B cell (primary cell): ENCODE measurements around the gene SLC39A1. TPM values are rescaled to one million over a fixed set of nuclear protein-coding genes. Genes with fewer than 3 reads are reported as not detected.
A peak's percentile ranks its signal among the peaks of the same experiment; 100 is the strongest.

Source experiments
- ATAC-seq: fragments of 200-7000 bp; cut with Tn5 transposase; one replicate; pipeline ENCODE4 v1.10.0; 2021; ENCODE audit warnings: low read depth, mild to moderate bottlenecking, moderate number of reproducible peaks, moderate library complexity
- CTCF ChIA-PET: fragments of 350-600 bp; sonication (Branson Sonifier 250); formaldehyde crosslinking; loops from one replicate; lab custom pipeline; 2021; ENCODE audit warnings: antibody characterized with exemption, inconsistent platforms; lab: Charles Lee
- POLR2A ChIA-PET: fragments of 350-600 bp; sonication (Branson Sonifier 250); formaldehyde crosslinking; loops from one replicate; lab custom pipeline; 2021; ENCODE audit warnings: antibody characterized with exemption; lab: Charles Lee
- DNase-seq: peaks from one replicate; pipeline ENCODE4 v3.0.0; 2013
- H2AFZ ChIP-seq: 2 replicates; pipeline ENCODE4 v1.6.1; 2012; ENCODE audit warnings: mild to moderate bottlenecking, low read depth, low read length; ENCODE audit not compliant: insufficient read depth, poor library complexity, severe bottlenecking
- H3K27ac ChIP-seq, 2 donors: 1 replicate in 1 of 2; 2 replicates in 1 of 2; pipeline ENCODE4 v1.5.1; 2012 to 2013; ENCODE audit warnings: low read length in 2 of 2, mild to moderate bottlenecking in 2 of 2, moderate library complexity in 1 of 2
- H3K27me3 ChIP-seq, 4 experiments: fragments of 200-600 bp in 1 of 4; sonication (generic) in 1 of 4; replicated peaks in 1 of 4; 1 replicate in 2 of 4; 2 replicates in 2 of 4; pipeline versions ENCODE4 v1.6.1 to v1.7.0; 2013 to 2016; ENCODE audit warnings: low read length in 3 of 4, mild to moderate bottlenecking in 2 of 4, mixed read lengths in 1 of 4, moderate library complexity in 1 of 4; ENCODE audit not compliant: insufficient read depth in 4 of 4, control insufficient read depth in 3 of 4; ENCODE audit errors: control extremely low read depth in 1 of 4
- H3K36me3 ChIP-seq, 2 experiments: replicated peaks in 1 of 2; 1 replicate in 1 of 2; 2 replicates in 1 of 2; pipeline versions ENCODE4 v1.6.1 to v1.7.1; 2013; ENCODE audit warnings: low read length in 1 of 2; ENCODE audit not compliant: insufficient read depth in 2 of 2, control insufficient read depth in 1 of 2; ENCODE audit errors: control extremely low read depth in 1 of 2, extremely low read depth in 1 of 2
- H3K4me1 ChIP-seq, 2 donors: fragments of 200-600 bp in 1 of 2; sonication (generic) in 1 of 2; 1 replicate in 1 of 2; 2 replicates in 1 of 2; pipeline versions ENCODE4 v1.5.1 to v1.6.1; 2013 to 2017; ENCODE audit warnings: low read length in 2 of 2; ENCODE audit not compliant: control insufficient read depth in 2 of 2, insufficient read depth in 2 of 2
- H3K4me2 ChIP-seq: replicated peaks from 2 replicates; pipeline ENCODE3; 2012; ENCODE audit warnings: mild to moderate bottlenecking, low read depth, low read length; ENCODE audit not compliant: poor library complexity, severe bottlenecking
- H3K4me3 ChIP-seq, 5 experiments: fragments of 200-600 bp in 1 of 5; sonication (generic) in 1 of 5; 1 replicate in 3 of 5; 2 replicates in 2 of 5; pipeline versions ENCODE4 v1.5.1 to v1.7.0; 2011 to 2016; ENCODE audit warnings: low read length in 4 of 5, mild to moderate bottlenecking in 4 of 5, low read depth in 2 of 5, control low read depth in 1 of 5, moderate library complexity in 1 of 5; ENCODE audit not compliant: insufficient read depth in 1 of 5; ENCODE audit errors: control extremely low read depth in 1 of 5, extremely low read depth in 1 of 5
- H3K79me2 ChIP-seq: fragments of 200-600 bp; sonication (generic); one replicate; pipeline ENCODE4 v1.6.0; 2016; ENCODE audit warnings: low read length; ENCODE audit not compliant: control insufficient read depth, insufficient read depth
- H3K9ac ChIP-seq: fragments of 200-600 bp; sonication (generic); 2 replicates; pipeline ENCODE4 v1.6.1; 2017; ENCODE audit warnings: mild to moderate bottlenecking, low read length, moderate library complexity
- H3K9me3 ChIP-seq, 3 donors: one replicate each; pipeline versions ENCODE4 v1.6.1 to v1.7.1; 2013; ENCODE audit warnings: low read length in 2 of 3; ENCODE audit not compliant: control insufficient read depth in 2 of 3, insufficient read depth in 1 of 3; ENCODE audit errors: control extremely low read depth in 1 of 3
- H4K20me1 ChIP-seq: 2 replicates; pipeline ENCODE4 v1.6.0; 2012; ENCODE audit warnings: mild to moderate bottlenecking, low read length; ENCODE audit not compliant: insufficient read depth, control insufficient read depth, poor library complexity, severe bottlenecking
- H3K27ac Mint-ChIP-seq: one replicate; pipeline ENCODE4 v1.8.0; 2021; ENCODE audit warnings: mixed read lengths
- H3K27me3 Mint-ChIP-seq: one replicate; pipeline ENCODE4 v1.8.0; 2021; ENCODE audit warnings: mixed read lengths
- H3K4me1 Mint-ChIP-seq: one replicate; pipeline ENCODE4 v1.8.0; 2021; ENCODE audit warnings: mixed read lengths
- H3K4me3 Mint-ChIP-seq: one replicate; pipeline ENCODE4 v1.8.0; 2021; ENCODE audit warnings: mixed read lengths
- H3K9me3 Mint-ChIP-seq: one replicate; pipeline ENCODE4 v1.8.0; 2022; ENCODE audit warnings: mixed read lengths; ENCODE audit not compliant: insufficient read depth
- CTCF ChIP-seq: fragments of 200-600 bp; IDR thresholded peaks from one replicate; pipeline ENCODE4 v1.8.0; 2022; ENCODE audit warnings: antibody characterized with exemption, mild to moderate bottlenecking
- EZH2 ChIP-seq: IDR thresholded peaks from 2 replicates; pipeline ENCODE4 v1.6.1; 2012; ENCODE audit warnings: borderline replicate concordance, low read depth, mild to moderate bottlenecking, moderate library complexity, low read length; ENCODE audit not compliant: insufficient read depth, poor library complexity, severe bottlenecking
- WGBS: methylation state at CpG from one replicate; pipeline ENCODE4 v1.1.5; 2013; ENCODE audit warnings: missing lambda C conversion rate; ENCODE audit not compliant: insufficient coverage; 5-methylcytosine and 5-hydroxymethylcytosine counted together
- intact Hi-C: fragments of 100-400 bp; cut with micrococcal nuclease; formaldehyde crosslinking; loops from one replicate; pipeline ENCODE4 v1.10.0; 2022
- polyA plus RNA-seq: library from polyadenylated mRNA; depleted of rRNA; stranded (reverse); fragments of >200 nt; gene quantifications from 2 replicates; pipeline ENCODE4 v1.2.3, GENCODE V29; 2012
- total RNA-seq, 2 donors: library from RNA; stranded (reverse); fragments of 120-200 nt in 1 of 2; gene quantifications; 1 replicate in 1 of 2; 2 replicates in 1 of 2; pipeline versions ENCODE4 v1.2.3 to v1.2.4, GENCODE V29; 2013 to 2022

The SLC39A1 gene
- total and polyA plus RNA-seq, 2 donors (not counting 1 experiment from before 2014, with no cell fraction given) = 19.3 to 28.1 TPM

- peaks cover 71% of the 10 kb centered on the region for H3K79me2 ChIP-seq
- peaks cover 63% of the 10 kb centered on the region for H3K4me1 Mint-ChIP-seq
- peaks cover 50 to 55% of the 10 kb centered on the region in 2 donors for H3K4me1 ChIP-seq
- H3K27me3 Mint-ChIP-seq = no peaks in the 10 kb centered on the region
- TF ChIP-seq EZH2 (no peak), CTCF (no peak)
- H4K20me1 ChIP-seq = peaks cover 20% of the 10 kb centered on the region
- no peak overlapping the region for H2AFZ ChIP-seq
- H3K27ac Mint-ChIP-seq = peak overlapping the region; percentile 85
- ChIA-PET POLR2A (interaction anchor here (0.9 to 9.2 kb wide), 3 partner anchors 16 to 210 kb away, joined by 3 to 115 read pairs (median 11); partner anchors contain the start of genes DENND4B and RAB13), CTCF (interaction anchor here (0.9 to 7.5 kb wide), 2 partner anchors 16 to 171 kb away, joined by 3 to 65 read pairs; partner anchors contain the start of gene DENND4B)
- no peak overlapping the region for H3K4me3 ChIP-seq
- peak overlapping the region; percentile 83 for H3K4me3 Mint-ChIP-seq
- H3K4me2 ChIP-seq = peak overlapping the region; percentile 85
- H3K27ac ChIP-seq = peak overlapping the region in 1 of 2 donors; percentile 95
- no peaks in the 10 kb centered on the region for H3K27me3 ChIP-seq
- H3K9ac ChIP-seq = no peak overlapping the region
- no peaks in the 10 kb centered on the region for H3K9me3 Mint-ChIP-seq
- H3K9me3 ChIP-seq = no peaks in the 10 kb centered on the region
- ATAC-seq = no peak
- intact Hi-C loops = no loop called here
- peaks cover 0 to 12% of the 10 kb centered on the region in 2 experiments for H3K36me3 ChIP-seq
- WGBS = 100% methylated on average over 2 of the region's 4 CpGs
- DNase-seq = no peak
Measured at GRCh38 chr1:153961421-153961820, 1.9 kb downstream of the SLC39A1 start.

GRCh38 chr1:153960206-153960605 lies 3.1 kb downstream of the SLC39A1 start:
- Mint-ChIP-seq H3K27ac (peak overlapping the region; percentile 97), H3K4me3 (no peak overlapping the region), H3K9me3 (no peaks in the 10 kb centered on the region), H3K4me1 (peaks cover 63% of the 10 kb centered on the region), H3K27me3 (no peaks in the 10 kb centered on the region)
- ATAC-seq (no peak), DNase-seq (no peak)
- peaks cover 71% of the 10 kb centered on the region for H3K79me2 ChIP-seq
- H3K4me2 ChIP-seq = no peak overlapping the region
- H2AFZ ChIP-seq = no peak overlapping the region
- no peak overlapping the region for H3K9ac ChIP-seq
- peaks cover 0 to 12% of the 10 kb centered on the region in 2 experiments for H3K36me3 ChIP-seq
- intact Hi-C loops = no loop called here
- ChIA-PET POLR2A (interaction anchor here (1.6 to 9.2 kb wide), 2 partner anchors 12 to 15 kb away, joined by 3 to 115 read pairs; partner anchors contain the start of gene DENND4B), CTCF (interaction anchor here (0.9 to 5.6 kb wide), 2 partner anchors 14 to 170 kb away, joined by 3 to 47 read pairs; partner anchors contain the start of gene DENND4B)
- no peak overlapping the region for H3K27ac ChIP-seq
- H3K9me3 ChIP-seq = no peaks in the 10 kb centered on the region
- WGBS = 96% methylated on average over 10 of the region's 11 CpGs
- H4K20me1 ChIP-seq = peaks cover 33% of the 10 kb centered on the region
- TF ChIP-seq CTCF = no peak
- no peak for TF ChIP-seq EZH2
- peaks cover 48 to 55% of the 10 kb centered on the region in 2 donors for H3K4me1 ChIP-seq
- no peak overlapping the region for H3K4me3 ChIP-seq
- no peaks in the 10 kb centered on the region for H3K27me3 ChIP-seq
